8988T (cell line): Measurements from ENCODE around the gene PAX9.

Source experiments
- DNase-seq: peaks from one replicate; pipeline ENCODE4 v3.0.0; 2011

Gene PAX9

DNA sequence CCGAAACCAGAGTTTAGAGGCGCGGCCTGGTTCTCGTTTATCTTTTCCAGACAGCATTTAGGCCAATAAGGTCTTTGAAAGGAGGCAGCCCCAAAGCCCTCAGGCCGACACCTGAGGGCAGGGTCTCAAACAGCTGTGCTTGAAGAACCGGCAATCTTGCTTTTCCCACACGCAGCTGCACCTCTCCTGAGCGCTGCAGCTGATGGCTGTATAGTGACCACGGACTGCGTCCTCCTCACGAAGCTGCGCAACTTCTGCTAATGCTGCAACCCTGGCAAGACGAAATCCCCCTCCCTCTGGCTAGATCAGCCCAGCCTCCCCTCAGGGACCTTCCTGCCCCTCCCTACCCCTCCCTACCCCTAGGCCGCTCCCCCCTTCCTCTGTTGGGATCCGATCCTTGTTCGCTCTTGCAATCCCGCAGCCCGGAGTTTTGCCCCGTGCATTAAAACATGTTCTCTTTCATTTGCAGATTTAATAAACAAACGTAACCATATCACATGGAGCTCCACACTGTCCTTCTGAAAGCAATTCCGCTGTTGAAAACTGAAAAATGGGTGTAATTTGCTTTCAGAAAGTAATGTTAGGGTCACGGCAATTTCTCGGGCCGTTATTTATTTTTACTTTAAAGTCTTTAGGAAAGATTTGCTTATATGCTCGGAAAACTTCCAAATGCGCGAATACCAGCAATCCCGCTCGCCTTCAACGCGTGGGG is 4.8 kb upstream of the PAX9 start:
- no peak for DNase-seq

DNA sequence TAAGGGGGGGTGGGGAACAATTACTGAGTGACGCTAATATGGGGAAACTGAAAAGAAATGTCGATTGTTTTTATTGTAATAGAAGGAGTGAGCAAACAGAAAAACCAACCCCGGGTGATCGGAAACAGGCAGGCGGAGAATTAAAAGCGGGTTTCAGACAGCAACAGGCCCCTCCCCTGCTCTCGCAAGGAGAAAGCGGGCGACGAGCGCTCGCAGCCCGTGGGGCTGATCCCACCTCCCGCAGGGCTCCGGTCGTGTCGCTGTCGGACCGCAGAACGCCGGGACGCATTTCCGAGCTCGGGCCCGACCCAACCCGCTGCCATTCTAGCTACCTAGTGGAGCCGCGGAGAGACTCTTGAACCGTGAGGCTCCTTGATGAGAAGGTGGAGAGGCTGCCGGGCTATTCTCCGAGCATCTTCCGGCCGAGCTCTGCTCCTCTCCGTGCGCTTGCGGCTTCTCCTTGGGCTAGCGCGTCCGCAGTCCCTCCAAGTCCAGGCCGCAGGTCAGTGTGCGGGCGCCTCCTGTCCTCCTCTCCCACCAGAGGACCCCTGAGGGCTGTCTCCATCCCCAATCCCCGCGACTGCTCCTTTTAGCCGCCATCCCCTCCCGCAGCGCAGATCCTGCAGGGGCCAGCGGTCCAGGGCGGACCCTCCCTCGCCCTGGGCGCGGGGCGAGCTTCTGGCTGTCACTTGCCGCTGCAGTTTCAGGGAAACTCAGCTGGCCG is 4.1 kb upstream of the PAX9 start:
- DNase-seq = no peak

DNA sequence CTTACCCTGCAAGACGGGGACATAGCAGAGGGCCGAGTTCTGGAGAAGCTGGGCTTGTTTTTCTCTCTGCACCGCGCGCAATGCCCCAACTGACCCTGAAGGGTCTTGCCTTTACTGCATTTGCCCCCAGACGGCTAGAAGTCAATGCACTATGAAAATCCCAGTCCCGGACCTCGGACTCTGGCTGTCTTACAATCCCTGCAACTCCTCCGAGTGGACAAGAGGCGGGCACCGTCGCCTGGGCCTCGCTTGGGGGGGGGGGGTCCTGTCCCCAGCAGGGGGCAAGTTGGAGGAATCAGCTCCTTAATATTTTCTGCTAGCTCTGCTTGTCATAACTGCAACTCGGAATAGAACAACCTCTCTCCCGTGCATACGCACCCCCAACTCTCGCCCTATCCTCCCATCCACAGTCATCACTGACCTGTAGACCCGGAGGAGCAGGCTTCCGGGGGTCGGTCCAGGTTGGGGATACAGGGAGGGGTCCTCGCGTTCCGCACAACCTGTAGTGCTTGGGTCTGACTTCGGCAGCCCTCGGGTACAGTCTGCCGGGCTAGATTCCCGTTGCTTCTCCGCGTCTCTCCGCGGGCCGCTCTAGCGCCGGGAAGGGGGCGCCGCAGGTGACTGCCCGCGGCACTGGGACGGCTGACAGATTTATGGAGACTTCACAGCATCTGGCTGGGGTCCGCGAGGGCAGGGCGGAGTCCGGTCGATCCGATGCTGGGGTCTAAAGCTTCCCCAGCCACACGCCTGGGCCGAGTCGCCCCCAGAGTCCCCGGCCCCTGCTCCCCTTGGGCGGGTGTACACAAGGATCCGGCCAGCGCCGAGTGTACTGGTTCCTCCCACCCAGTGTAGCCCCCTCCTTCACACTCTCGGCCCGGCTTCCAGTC is 3.3 kb upstream of the PAX9 start:
- DNase-seq = no peak

DNA sequence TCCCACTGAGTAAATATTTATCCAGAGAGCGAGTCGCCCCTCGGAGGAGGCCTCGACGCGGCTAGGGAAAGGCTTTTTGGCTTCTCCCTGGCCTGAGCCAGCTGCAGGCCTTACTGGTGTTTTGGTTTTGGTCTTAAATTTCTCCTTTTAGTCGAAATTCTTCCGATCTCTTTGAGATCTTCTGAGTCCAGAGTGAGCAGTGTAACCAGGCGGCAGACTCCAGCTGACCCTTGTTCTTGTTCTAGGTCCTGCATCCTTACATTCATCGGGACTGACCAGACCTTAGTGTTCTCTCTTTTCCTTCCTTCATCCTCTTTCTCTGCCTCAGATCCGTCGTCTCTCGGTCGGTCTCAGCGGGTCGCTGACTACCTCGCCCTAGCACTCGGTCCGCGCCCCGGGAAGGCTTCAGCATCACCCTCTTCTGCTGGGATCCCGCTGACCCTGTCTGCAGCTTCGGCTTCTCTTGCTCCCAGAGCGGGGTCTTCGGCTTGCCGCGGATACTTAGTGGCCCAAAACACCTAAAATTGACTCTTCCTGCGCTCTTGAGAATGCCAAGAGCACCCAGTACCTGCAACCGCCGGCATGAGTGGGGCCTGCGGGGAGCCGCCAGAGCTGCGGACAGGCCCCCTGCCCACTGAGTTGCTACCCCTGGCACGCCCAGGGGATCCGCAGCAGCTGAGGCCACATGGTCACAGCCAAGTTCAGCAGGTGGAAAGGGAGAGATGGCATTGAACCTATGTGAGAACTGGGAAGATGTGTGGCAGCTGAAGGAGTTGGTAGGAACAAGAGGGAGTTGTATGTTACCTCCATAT is 2.4 kb upstream of the PAX9 start:
- no peak for DNase-seq

DNA sequence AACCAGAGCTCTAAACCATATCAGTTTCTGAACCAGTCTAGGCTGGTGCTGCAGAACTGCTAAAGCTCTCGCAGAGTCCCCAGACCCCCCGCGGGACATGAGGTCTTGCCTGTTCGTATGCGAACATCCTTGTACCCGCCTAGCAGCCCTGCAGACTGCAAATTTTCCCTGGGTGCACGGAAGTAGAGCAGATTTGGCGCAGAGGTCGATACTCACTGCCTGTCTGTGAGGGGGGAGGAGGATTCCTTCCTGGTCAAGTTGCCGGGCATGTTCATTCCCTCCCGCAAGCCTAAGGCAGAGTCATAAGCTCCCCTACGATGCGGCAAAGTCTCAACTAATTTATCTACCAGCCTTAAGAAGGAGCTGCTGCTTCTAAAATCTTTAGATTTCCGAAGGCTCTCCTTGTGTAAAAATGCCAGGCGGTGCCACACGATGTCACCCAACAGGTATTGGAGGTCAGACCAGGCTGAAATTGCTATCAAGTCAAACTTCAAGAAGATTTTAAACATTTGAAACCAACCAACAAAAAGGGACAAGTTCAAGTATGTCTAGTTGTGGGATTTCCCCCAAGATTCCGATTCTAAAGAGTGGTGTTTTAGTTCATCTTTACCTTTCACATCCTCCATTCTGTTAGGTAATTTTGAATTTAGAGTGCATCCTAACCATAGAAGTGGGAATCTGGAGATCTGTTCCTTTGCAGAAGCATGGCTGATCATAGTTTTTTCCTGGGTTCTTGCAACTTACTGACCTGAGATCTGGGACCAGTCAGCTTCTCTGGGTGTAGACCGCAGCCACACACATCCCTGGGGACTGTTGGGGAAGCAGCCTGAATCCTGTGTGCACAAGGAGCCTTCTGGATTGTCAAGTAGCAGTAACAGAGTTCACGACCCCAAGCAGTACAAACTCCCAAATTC is 1.6 kb upstream of the PAX9 start:
- DNase-seq = no peak

DNA sequence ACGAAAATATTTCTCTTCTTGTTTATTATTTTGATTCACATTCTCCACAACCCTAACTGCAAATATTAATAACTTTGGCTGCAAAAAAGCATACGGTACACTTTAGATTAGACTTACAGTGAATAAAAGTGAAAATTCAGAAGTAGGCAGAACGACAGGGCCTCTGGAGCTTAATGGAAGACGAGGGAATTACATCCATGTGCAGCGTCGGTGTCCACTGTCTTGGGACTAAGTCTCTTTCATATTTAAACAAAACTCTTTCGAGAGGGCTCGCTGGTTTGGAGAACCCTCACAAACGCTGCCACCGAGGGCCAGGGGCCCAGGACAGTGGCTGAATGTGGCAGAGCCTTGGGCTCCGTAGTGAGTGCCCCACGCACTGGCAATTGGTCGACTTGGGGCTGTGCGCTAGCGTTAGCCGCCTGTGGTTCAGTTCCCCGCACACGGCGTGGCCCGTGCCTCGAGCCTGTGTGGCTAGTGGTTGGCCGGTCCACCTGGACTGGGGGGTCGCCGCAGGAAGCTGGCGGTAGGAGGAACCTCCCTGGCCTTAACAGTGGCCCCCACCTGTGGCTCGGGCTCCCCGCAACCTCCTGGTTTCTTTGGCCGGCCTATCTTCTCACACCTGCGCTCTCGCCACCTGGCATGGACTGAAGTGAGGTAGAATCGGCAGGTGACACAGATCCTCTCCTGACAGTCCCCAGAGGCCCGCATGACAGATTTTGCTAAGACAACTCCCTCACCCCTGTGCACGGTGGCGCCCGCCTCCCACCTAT is 739 bp upstream of the PAX9 start:
- no peak for DNase-seq

DNA sequence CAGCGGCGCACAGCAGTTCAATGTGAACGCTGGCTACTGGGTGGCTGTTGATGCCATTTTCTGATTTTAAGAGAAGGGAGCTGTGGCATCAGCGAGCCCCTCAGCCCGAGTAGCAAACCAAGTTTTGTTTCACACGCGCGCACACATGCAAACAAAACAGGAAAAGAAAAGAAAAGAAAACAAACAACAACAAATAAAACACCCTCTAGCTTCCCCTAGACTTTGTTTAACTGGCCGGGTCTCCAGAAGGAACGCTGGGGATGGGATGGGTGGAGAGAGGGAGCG is 540 bp downstream of the PAX9 start:
- DNase-seq = no peak

DNA sequence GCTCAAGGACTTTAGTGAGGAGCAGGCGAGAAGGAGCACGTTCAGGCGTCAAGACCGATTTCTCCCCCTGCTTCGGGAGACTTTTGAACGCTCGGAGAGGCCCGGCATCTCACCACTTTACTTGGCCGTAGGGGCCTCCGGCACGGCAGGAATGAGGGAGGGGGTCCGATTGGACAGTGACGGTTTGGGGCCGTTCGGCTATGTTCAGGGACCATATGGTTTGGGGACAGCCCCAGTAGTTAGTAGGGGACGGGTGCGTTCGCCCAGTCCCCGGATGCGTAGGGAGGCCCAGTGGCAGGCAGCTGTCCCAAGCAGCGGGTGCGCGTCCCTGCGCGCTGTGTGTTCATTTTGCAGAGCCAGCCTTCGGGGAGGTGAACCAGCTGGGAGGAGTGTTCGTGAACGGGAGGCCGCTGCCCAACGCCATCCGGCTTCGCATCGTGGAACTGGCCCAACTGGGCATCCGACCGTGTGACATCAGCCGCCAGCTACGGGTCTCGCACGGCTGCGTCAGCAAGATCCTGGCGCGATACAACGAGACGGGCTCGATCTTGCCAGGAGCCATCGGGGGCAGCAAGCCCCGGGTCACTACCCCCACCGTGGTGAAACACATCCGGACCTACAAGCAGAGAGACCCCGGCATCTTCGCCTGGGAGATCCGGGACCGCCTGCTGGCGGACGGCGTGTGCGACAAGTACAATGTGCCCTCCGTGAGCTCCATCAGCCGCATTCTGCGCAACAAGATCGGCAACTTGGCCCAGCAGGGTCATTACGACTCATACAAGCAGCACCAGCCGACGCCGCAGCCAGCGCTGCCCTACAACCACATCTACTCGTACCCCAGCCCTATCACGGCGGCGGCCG is 1.1 kb downstream of the PAX9 start:
- no peak for DNase-seq

DNA sequence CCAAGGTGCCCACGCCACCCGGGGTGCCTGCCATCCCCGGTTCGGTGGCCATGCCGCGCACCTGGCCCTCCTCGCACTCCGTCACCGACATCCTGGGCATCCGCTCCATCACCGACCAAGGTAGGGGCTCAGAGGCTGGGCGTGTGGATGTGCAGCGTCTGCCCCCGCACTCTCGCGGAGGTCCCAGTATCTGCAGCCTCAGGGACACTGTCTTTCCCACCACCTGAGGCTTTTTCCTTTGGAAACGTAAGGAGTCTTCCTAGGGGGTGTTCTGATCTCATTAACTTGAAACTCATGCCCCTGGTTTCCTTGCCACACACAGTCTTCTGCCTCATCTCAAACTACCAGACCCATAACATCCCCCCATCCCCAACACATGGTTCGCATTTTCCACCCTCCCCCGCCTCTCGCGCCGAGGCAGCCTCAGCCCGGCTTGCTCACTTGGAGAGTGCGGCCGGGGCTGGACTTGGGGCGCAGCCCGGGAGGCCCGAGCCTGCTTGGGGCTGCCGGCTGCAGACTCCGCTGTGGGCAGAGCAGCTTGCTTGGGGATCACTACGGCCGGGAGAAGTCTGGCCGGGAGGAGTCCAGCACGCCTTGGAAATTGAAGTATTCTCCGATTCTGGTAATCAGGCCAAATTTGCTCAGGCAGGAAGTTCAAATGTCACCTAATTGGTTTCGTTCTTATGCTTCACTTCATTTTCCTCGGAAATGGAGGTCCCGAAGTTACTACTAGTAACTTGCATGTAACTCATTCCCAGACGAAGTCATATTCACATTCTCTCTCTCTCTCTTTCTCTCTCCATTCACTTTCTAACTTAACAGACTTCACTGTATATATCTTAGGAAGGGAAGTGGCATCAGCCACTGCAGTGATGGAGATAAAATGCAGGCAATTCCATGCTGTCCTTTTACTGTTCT is 2.0 kb downstream of the PAX9 start:
- no peak for DNase-seq

DNA sequence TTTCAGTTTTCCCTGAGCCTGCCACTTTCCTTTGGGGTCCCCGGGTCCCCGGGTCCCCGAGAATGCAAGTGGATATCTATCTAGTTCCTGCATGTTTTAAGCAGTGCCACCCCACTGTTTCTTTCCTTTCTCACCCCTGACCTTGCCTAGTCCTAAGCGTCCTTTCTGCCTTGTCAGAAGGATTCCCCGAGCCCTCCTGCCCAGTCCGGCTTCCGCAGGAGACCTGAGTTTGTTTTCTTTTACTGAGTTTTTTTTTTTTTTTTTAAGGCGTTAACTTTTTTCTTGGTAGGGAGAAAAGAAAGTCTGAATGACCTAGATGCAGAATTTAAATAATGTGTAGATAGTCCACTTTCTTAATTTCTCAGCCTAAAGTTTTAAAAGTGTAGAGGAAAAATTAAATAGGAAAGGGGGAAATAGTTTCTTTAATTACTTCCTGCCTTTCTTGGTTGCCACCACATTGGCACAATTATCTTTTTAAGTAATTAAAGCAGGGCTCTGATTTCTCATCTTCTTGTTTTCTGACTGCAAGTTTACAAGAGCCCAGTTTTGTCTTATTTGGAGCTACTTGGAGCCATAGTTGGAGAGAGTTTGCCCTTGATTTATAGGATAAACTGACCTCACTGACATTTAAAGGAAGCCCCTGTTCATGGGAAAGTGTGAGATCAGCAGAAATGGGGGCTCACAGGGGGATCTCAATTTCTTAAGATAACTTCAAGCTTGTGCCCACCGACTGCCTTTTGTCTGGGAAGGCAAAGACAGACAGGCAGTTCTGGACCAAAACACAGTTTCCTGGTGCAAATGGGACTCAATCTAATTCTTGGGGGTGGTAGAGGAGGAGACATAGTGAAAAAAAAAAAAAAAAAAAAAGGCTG is 2.9 kb downstream of the PAX9 start:
- no peak for DNase-seq

DNA sequence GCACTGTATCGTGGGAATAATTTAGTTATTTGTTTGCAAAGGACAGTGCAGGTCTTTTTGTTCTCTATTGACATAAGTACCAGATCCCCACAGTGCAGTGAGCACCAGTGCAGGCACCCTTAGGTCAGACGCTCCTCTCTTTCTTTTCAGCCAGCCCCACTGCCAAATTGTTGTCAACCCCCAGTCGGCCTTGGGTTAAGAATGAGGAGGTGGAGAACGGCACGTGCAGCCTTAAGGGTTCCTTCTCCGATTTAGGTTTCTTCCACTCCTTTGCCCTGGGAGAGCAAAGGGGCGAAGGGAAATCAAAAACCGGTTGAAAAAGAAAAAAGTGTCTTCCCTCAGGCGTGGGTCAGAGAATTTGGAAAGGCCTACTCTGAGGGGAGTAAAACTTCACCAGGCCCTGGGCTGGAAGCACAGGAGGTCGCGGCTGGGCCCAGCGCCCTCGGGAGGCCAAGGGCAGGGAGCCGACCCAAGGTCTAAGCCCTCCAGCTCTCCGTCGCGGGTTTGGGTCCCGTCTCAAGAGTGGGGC is 4.3 kb downstream of the PAX9 start:
- no peak for DNase-seq

DNA sequence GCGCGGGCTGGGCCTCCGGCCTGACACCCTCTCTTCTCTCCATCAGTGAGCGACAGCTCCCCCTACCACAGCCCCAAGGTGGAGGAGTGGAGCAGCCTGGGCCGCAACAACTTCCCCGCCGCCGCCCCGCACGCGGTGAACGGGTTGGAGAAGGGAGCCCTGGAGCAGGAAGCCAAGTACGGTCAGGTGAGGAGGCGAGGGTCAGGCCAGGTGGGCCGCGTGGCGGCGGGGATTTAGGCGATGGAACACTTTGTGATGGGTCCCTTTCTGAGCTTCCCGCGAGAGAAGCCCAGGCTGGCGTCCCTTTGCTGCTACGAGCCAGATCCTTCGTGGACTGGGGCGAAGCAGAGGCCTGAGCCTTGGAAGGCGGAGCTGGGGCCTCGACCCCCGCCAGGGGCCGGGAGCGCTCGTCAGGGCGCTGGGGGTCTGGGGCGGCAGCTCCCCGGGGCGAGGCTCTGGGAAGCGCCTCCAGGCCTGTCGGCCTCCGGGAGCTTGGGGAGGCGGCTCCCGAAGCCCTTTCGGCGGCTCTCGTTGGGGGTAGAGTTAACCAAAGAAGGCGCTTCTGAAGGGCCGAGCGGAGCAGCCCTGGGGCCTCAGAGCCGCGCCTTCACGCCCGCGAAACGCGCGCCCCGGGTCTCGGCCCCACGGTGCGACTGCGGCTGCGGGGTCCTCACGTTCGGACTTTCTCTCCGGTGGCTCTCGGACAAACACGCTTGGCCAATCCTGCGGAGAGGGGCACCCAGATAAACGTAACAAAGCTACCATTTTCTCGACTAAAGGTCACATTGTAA is 5.0 kb downstream of the PAX9 start:
- DNase-seq = no peak

DNA sequence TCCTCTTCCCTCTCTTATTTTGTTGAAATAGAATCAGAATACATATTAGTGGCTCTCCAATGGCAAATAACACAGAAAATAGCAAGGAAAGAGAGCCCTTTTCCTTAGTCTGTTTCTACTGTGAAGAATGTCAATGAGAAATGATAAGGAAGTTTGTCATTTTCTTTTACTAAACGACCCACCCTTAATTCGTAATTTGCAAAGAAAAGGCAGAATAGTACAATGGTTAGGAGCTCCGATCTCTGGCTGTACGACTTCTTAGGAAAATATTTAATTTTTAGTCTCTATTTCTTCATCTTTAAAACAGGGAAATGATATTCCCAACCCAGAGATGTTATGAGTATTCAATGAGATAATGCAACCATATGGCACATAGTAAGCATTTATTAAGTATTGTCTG is 6.0 kb downstream of the PAX9 start:
- DNase-seq = no peak

DNA sequence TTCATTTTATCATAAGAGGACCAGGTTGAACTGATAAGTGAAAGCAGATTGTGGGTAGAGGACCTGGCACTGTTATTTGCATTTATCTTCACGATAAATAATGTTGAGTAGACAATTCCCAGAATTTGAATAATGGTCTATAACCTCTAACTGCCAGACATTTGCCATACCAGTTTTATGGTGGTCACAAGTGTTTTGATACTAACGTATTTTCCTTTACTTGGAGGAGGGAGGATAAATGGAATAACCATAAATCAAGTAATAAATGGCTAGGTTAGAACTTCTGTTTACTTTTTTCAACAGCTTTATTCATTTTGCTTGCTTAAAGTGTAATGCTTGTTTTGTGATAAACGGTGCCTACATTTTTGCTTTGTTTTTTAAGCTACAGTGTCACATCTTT is 9.5 kb downstream of the PAX9 start:
- DNase-seq = no peak

DNA sequence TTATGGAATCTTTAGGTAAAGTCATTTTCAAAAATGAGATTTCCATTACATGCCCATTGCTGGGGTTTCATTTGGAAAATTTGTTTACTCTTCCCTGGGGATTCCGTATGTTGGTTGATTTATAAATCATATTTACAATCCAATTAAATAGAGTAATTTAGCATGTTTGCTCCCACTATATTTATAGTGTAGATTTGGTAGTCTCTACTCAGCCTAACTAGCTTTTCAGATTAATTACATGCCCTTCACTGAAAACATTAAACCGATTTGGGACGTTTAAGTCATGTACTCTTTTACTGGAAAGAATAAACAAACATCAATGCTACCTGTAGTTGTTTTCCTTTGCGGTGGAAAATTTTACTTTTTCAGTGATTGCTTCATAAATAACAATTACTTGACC is 10.4 kb downstream of the PAX9 start:
- no peak for DNase-seq

DNA sequence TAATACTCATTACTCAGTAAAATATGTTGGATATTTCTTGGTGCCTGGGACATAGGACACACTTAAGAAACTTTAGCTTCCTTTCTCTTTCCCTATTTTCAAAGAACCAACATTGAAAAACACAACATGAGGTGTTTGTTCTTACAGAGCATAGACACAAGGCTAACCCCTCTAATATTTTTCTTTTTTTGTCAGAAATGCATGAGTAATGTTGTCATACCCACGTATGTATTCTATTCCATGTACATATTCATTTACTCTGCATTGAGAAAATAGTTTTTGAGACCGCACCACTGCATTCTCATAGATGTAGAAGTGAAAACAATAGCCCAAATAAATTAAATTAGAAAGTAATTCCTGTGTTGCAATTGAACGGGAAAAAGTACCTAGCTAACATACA is 13.0 kb downstream of the PAX9 start:
- DNase-seq = no peak

DNA sequence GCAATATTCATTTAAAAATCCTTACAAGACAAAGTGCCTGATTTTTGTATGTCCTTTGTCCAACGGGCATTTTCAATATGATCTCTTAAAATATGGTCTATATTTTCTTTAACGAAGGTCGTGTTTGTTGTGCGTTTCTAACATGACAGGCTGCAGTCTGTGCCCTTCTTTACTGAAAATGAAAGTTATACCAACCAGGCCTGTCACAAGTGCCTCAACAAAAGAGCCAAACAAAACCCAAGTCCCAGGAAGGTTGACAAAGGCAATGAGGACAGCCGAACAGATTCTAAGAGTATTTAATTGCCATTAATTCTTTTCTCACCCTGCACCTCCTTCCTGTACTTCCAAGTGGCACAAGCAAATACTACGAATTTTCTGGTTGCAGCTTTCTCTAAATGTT is 13.9 kb downstream of the PAX9 start:
- no peak for DNase-seq
